Left forelimb (tissue), 1 donor: Measurements from ENCODE around the gene SHC3.

Source experiments
- DNase-seq: peaks from one replicate; pipeline ENCODE4 v3.0.0-alpha.2; 2018; ENCODE audit warnings: low spot score

SHC3 gene

GRCh38 chr9:89106224-89106851 is 72.3 kb downstream of the SHC3 start:
- DNase-seq, result no peak

DNA sequence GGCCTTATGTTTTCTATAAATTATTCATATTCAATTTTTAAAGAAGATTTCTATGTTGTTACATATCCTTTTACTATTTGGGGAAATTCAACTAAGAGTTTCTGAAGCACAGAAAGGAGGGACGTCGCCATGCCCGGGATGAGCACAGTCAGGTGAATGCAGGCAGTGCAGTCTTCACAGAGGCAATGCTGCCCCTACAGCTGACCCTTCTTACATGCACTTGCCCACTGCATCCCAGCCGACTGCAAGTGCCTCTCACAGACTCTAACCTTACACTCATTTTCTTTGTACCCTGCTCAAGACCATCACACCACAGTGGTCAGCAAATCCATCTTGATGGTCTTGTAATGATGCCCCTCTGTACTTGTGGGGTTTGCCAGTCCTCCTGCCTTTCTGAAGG is 73.8 kb downstream of the SHC3 start:
- no peak for DNase-seq

DNA sequence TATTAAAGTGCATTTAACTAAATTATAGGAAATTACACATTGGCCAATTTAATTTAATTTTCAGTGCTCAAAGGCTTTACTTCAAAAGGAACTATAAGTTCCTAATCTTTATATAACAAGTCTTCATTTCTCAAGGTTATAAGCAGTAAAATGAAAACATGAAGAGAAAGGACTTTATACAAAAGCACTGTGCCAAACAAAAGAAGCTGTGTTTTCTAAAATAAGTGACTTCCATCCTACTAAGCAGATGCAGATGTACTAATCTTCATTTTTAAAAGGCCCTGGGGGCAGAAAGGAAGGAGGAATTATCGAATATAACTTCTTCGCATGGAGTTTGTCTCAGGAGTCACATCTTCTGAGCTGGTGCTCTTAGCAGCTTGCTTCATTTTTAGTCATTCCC is 81.4 kb downstream of the SHC3 start:
- no peak for DNase-seq

GRCh38 chr9:89096807-89097206 is 81.8 kb downstream of the SHC3 start:
- no peak for DNase-seq

- no peak for DNase-seq
These were observed 82.7 kb downstream of the SHC3 start for GRCh38 chr9:89095761-89096528.

DNA sequence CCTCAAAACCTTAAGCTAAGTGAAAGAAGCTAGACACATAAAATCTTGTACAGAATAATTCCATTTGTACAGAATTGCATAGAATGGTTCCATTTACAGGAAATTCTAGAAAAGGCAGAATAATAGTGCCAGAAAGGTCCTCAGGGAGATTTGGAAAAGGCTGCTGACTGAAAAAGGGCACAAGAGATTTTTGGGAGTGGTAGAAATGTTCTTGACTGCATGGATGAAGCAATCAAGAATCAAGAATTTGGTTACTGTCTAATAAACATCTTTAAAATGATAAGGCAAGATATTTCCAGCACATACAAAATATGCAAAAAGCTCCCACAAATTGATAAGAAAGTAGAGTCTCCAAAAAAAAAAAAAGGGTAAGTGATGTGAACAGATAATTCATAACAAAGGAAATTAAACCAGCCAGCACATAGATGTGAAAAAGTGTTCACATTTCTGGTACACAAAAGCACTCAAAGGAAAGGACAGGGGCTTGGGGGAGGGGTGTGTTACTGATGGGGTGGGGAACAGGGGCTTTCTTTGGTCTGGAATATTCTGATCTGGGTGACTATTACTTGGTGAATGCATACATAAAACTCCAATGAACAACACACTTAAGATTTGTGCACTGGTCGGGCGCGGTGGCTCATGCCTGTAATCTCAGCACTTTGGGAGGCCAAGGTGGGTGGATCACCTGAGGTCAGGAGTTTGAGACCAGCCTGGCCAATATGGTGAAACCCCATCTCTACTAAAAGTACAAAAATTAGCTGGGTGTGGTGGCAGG is 85.2 kb downstream of the SHC3 start:
- DNase-seq, result no peak

- no peak for DNase-seq
These were observed 89.4 kb downstream of the SHC3 start for GRCh38 chr9:89089176-89089575.

DNA sequence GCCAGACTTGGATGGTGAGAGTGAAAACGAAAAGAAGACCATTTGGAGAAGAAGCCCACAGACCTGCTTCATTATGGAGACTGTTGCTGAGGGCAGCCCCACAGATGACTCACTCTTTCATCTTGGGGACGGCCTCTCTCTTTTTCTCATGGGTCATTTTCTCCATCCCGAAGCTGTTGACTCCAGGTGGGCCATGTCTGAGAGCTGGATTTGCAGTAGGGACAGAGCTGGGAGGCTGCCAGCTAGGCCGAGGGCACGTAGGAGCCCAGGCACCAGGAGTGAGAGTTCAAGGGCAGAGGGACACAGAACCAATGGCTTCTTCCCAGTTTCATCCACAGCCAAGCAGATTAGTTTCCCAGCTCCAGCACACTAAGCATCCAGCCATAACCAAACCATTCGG is 95.0 kb downstream of the SHC3 start:
- no peak for DNase-seq

DNA sequence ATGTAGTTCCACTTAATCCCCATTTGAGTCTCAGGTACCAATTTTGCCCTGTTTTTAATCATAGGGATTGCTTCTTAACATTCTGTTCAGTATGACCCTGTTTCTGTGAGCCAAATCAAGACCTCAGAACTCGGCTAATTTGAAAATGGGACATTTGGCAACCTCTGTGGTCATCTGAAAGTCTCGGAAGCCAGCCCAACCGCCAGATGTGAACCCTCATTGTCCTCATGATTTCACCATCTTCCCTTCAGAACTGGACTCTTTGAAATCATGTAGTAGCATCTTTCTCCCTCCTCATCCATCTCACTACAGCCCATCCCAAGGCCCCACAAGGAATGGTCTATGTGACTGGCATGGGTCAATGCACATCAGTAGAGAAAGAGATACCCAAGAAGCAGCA is 98.4 kb downstream of the SHC3 start:
- DNase-seq, result no peak

- no peak for DNase-seq
These were observed 99.2 kb downstream of the SHC3 start for GRCh38 chr9:89079391-89079790.

- no peak for DNase-seq
These were observed 99.8 kb downstream of the SHC3 start for GRCh38 chr9:89078860-89079259.

DNA sequence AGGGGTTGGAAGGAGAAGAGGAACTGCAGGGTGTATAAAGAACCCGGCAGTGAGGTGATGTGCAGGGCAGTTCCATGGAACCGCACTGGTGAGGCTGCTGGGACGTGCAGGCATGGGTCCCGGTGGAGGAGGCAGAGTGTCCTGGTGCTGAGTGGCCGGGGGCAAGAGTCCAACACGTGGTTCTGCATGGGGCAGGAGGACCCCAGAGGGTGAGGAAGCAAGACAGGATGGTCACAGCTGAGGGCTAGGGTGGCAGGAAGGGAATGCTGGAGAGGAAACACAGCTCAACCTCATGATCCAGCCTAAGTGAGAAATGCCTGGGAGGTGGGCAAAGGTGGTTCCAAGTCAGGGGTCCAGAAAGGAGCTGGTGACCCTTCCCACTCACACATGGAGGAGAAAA is 100.2 kb downstream of the SHC3 start:
- DNase-seq, result no peak

GRCh38 chr9:89077519-89077918 is 101.1 kb downstream of the SHC3 start:
- no peak for DNase-seq

GRCh38 chr9:89073397-89073796 is 105.2 kb downstream of the SHC3 start:
- no peak for DNase-seq

GRCh38 chr9:89071591-89071990 is 107.0 kb downstream of the SHC3 start:
- no peak for DNase-seq

DNA sequence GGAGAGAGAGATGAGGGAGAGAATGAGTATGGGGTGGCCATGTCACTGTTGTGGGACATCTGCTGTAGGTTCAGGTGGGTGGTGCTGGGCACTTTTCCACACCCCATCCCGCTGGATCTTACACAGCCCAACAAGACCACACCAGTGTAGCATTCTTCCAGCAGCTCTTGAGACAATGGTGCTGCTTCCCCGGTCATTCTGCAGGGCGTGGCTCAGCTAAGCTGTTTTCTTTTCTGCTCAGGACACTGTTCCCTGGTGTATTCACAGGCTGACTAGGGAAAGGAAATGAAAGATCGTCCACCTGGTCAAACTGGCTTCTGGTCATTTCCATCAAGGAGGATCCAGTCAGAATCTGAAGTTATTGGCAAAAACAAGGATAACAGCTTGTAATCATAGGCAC is 111.8 kb downstream of the SHC3 start:
- DNase-seq, result no peak

DNA sequence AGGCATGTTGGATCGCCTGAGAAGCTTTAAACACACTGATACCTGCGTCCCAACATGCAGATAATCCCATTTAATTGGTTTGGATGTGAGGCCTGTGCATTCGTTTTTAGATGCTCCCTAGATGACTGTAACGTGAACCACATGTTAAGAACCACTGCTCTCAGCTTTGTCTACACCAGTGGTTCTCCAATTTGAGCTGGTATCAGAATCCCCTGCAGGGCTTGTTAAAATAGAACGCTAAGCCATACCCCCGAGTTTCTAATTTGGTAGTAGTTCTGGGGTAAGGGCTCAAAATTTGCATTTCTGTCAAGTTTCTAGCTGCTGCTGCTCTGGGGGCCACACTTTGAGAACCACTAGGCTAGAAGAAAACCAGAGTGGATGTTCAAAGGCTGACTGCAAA is 112.7 kb downstream of the SHC3 start:
- no peak for DNase-seq

DNA sequence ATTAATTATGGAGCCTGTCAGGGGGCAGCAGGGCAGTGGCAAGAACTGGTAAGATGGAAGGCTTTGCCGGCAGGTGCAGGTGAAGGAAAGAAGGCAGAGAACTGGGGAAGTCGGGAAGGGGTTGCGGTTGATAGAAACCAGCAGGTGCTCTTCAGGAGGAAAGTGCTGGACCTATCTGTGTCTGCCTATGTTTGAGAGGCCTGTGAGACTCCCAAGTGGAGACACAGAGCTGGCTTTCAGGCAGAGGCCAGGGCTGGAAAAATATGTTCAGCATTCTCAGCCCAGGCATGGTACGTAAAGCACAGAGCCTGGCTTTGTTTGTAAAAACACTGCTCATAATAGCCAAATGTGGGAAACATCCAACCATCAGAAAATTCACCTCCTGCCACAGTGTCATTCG is 117.8 kb downstream of the SHC3 start:
- no peak for DNase-seq

DNA sequence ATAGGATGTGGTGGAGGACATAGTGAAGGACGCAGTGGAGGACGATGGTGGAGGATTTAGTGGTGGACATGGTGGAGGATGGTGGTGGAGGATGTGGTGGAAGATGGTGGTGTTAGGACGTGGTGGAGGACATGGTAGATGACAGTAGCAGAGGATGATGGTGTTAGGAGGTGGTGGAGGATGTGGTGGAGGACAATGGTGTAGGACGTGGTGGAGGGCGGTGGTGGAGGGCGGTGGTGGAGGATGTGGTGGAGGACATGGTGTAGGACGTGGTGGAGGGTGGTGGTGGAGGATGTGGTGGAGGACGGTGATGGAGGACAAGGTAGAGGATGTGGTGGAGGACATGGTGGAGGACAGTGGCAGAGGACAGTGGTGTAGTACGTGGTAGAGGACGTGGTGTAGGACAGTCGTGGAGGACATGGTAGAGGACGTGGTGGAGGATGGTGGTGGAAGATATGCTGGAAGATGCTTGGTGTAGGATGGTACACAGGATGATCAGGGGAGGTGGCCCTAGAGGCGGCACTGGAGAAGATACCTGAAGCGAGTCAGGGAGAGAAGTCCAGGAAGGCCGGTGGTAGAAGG is 118.6 kb downstream of the SHC3 start:
- no peak for DNase-seq

DNA sequence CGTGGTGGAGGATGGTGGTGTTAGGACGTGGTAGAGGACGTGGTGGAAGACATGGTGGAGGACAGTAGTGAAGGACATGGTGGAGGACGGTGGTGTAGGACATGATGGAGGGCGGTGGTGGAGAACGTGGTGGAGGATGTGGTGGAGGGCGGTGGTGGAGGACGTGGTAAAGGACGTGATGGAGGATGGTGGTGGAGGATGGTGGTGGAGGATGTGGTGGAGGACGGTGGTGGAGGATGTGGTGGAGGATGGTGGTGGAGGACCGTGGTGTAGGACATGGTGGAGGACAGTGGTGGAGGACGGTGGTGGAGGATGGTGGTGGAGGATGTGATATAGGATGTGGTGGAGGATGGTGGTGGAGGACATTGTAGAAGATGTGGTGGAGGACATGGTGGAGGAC is 119.7 kb downstream of the SHC3 start:
- no peak for DNase-seq

GRCh38 chr9:89054865-89055495 is 123.6 kb downstream of the SHC3 start:
- no peak for DNase-seq

DNA sequence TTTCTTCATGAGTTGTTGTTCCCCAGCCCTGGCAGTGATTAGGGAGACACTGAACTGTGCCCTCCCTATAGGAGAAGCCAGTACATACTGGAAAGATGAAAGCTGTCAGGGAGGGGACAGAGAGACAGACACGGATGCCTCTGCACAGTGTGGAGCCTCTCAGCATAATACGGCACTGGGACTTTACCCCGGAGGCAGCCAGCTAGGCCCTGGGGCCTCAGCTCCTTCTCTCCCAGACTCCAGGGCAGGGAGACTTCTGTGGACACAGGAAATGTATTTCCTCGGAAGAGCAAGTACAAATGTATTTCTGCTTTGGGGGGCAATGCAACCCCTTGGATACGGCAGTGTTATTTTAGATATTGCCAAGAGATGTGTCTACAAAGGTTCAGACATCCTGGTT is 125.3 kb downstream of the SHC3 start:
- DNase-seq, result no peak
